OCI-LY7 (cell line): Measurements from ENCODE around the gene ZDHHC11B.
"Not testable (repeated sequence)": the region's sequence is repeated elsewhere in the genome, so short reads cannot be mapped to it uniquely, and the experiment has no call there.

Experiments used
- CTCF ChIP-seq: fragments of 200-600 bp; sonication (generic); conservative IDR thresholded peaks from 2 replicates; pipeline ENCODE4 v1.5.1; 2014; ENCODE audit warnings: mild to moderate bottlenecking, antibody characterized with exemption, low read length, moderate library complexity, mixed read lengths
- EZH2phosphoT487 ChIP-seq: fragments of 200-600 bp; sonication (generic); IDR thresholded peaks from 2 replicates; pipeline ENCODE4 v1.6.1; 2018; ENCODE audit warnings: low read depth, borderline replicate concordance, mild to moderate bottlenecking, mixed run types, antibody characterized with exemption, low read length, moderate library complexity, mixed read lengths

GRCh38 chr5:795873-796272 lies 11.3 kb upstream of the ZDHHC11B start:
- not testable (repeated sequence) for TF ChIP-seq CTCF, EZH2phosphoT487
